GM18520 (cell line): Measurements from ENCODE around the gene DCP1B.

ENCODE experiments used
- ATAC-seq: cut with Tn5 transposase; IDR thresholded peaks from one replicate; pipeline ENCODE4 v1.9.1; 2021; ENCODE audit not compliant: unreplicated experiment

DCP1B gene

GRCh38 chr12:1920971-1921370 lies 83.3 kb downstream of the DCP1B start:
- ATAC-seq = no peak

- ATAC-seq = no peak
Observed at GRCh38 chr12:1920436-1920835, 83.8 kb downstream of the DCP1B start.

GRCh38 chr12:1919763-1920162 lies 84.5 kb downstream of the DCP1B start:
- no peak for ATAC-seq

- ATAC-seq = no peak
Observed at GRCh38 chr12:1919284-1919683, 85.0 kb downstream of the DCP1B start.

- no peak for ATAC-seq
Observed at GRCh38 chr12:1918884-1919236, 85.4 kb downstream of the DCP1B start.

GRCh38 chr12:1918081-1918883 lies 86.0 kb downstream of the DCP1B start, which contains the start of gene CACNA2D4:
Gene CACNA2D4 (minus strand): TSS chr12:1918652. CDS start chr12:1918473, 179 bp downstream.
- ATAC-seq = no peak

GRCh38 chr12:1917172-1918070 lies 86.8 kb downstream of the DCP1B start:
- ATAC-seq = no peak

GRCh38 chr12:1916371-1917171 lies 87.7 kb downstream of the DCP1B start:
- no peak for ATAC-seq

GRCh38 chr12:1915082-1915968 lies 88.9 kb downstream of the DCP1B start:
- ATAC-seq = no peak

- no peak for ATAC-seq
Observed at GRCh38 chr12:1914114-1914911, 89.9 kb downstream of the DCP1B start.

- no peak for ATAC-seq
Observed at GRCh38 chr12:1913377-1914113, 90.7 kb downstream of the DCP1B start.

GRCh38 chr12:1912580-1913376 lies 91.5 kb downstream of the DCP1B start:
- no peak for ATAC-seq

GRCh38 chr12:1911598-1912575 lies 92.4 kb downstream of the DCP1B start:
- no peak for ATAC-seq

GRCh38 chr12:1910468-1910867 lies 93.8 kb downstream of the DCP1B start:
- ATAC-seq = no peak

- ATAC-seq = no peak
Observed at GRCh38 chr12:1908758-1909157, 95.5 kb downstream of the DCP1B start.
